HFF-Myc (cell line): ENCODE measurements around the gene PER3.

Experiments
- DNase-seq: peaks from one replicate; pipeline ENCODE4 v3.0.0-alpha.2; 2011; ENCODE audit warnings: low read depth; ENCODE audit errors: extremely low read depth
- H3K4me3 ChIP-seq: replicated peaks from 2 replicates; pipeline ENCODE4 v1.5.1; 2011; ENCODE audit warnings: low read depth, mild to moderate bottlenecking, control low read depth, low read length
- TF ChIP-seq, protein P1 (sequence below): IDR thresholded peaks from 2 replicates; pipeline ENCODE4 v1.5.1; 2012; ENCODE audit warnings: mild to moderate bottlenecking, low read depth, low read length, control low read depth; ENCODE audit errors: missing control alignments

Gene PER3

GRCh38 chr1:7808253-7808844 is 24.3 kb downstream of the PER3 start:
- peak; percentile 10 for DNase-seq
- H3K4me3 ChIP-seq, result no peak overlapping the region
- TF ChIP-seq, protein P1, sequence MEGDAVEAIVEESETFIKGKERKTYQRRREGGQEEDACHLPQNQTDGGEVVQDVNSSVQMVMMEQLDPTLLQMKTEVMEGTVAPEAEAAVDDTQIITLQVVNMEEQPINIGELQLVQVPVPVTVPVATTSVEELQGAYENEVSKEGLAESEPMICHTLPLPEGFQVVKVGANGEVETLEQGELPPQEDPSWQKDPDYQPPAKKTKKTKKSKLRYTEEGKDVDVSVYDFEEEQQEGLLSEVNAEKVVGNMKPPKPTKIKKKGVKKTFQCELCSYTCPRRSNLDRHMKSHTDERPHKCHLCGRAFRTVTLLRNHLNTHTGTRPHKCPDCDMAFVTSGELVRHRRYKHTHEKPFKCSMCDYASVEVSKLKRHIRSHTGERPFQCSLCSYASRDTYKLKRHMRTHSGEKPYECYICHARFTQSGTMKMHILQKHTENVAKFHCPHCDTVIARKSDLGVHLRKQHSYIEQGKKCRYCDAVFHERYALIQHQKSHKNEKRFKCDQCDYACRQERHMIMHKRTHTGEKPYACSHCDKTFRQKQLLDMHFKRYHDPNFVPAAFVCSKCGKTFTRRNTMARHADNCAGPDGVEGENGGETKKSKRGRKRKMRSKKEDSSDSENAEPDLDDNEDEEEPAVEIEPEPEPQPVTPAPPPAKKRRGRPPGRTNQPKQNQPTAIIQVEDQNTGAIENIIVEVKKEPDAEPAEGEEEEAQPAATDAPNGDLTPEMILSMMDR, result peak; percentile 24

DNA sequence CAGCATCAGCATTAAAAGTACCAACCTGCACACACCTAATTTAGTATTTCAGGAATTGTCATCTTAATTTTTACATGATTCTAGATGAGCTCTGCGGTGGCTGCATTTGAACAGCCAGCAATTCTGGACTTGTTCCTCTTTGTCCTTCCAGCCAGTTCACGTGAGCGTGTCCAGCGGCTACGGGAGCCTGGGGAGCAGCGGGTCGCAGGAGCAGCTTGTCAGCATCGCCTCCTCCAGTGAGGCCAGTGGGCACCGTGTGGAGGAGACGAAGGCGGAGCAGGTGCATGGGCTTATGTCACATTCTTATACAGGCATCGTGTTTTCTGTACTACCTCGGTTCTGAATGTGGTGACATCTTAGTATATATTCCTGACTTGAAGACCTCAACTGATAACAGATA is 25.7 kb downstream of the PER3 start:
- no peak overlapping the region for H3K4me3 ChIP-seq
- TF ChIP-seq, protein P1, result no peak
- DNase-seq, result no peak

GRCh38 chr1:7810395-7810794 is 26.3 kb downstream of the PER3 start:
- DNase-seq, result peak; percentile 40
- TF ChIP-seq, protein P1, result no peak
- H3K4me3 ChIP-seq, result no peak overlapping the region

DNA sequence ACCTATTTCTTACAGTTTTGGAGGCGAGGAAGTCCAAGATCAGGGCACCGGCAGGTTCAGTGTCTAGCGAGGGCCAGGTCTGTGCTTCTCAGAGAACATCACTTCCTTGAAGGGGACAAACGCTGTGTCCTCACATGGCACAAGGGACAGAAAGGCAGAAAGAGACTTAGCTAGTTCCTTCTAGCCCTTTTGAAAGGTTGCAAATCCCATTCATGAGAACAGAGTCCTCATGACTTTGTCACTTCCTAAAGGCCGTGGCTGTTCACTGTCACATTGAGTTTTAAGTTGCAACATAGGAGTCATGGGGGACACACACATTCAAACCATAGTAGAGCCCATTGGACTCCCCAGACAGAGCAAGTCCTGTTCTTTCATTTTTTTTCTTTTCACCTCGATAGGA is 27.4 kb downstream of the PER3 start:
- no peak overlapping the region for H3K4me3 ChIP-seq
- TF ChIP-seq, protein P1, result no peak
- DNase-seq, result no peak

DNA sequence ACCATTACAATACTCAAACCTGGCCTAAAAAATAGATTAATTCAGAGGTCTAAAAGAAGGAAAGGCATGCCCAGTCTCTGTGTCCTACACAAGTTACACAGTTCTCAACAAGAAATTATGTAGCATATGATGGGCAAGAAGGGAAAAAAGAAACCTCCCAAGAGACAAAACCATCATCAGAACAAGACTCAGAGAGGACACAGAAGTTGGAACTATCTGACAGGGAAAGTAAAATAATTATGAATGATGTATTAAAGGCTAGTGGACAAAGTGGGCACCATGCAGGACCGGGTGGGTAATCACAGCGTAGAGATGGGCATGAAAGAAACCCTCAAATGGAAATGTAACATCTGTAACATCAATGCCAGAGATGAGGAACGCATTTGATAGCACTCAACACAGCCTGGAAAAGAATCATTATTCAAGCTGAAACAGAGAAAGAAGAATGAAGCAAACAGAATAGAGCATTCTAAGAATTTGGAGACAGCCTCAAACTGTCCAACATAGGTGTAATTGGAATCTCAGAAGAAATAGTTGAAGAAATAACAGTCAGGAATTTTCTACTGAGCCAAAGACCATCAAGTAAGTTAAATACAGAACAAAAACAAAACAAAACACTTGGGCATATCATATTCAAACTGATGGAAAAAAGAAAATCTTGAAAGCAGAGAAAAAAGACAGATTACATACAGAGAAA is 29.7 kb downstream of the PER3 start:
- TF ChIP-seq, protein P1, result no peak
- no peak overlapping the region for H3K4me3 ChIP-seq

GRCh38 chr1:7821282-7821681 is 37.2 kb downstream of the PER3 start:
- DNase-seq, result no peak
- TF ChIP-seq, protein P1, result no peak
- H3K4me3 ChIP-seq, result no peak overlapping the region

More for the DNA sequence above, 29.7 kb downstream of the PER3 start:
- no peak for DNase-seq
